NCI-H345 treated with DMSO at 0.1 percent for 48 hours (cell line): ENCODE measurements around the gene ADCY9.
"Not testable (repeated sequence)": the region's sequence is repeated elsewhere in the genome, so short reads cannot be mapped to it uniquely, and the experiment has no call there.

Experiments
- DNase-seq: peaks from one replicate; lab custom pipeline; 2025; ENCODE audit not compliant: unreplicated experiment; lab: John Stamatoyannopoulos, UW

Gene ADCY9

DNA sequence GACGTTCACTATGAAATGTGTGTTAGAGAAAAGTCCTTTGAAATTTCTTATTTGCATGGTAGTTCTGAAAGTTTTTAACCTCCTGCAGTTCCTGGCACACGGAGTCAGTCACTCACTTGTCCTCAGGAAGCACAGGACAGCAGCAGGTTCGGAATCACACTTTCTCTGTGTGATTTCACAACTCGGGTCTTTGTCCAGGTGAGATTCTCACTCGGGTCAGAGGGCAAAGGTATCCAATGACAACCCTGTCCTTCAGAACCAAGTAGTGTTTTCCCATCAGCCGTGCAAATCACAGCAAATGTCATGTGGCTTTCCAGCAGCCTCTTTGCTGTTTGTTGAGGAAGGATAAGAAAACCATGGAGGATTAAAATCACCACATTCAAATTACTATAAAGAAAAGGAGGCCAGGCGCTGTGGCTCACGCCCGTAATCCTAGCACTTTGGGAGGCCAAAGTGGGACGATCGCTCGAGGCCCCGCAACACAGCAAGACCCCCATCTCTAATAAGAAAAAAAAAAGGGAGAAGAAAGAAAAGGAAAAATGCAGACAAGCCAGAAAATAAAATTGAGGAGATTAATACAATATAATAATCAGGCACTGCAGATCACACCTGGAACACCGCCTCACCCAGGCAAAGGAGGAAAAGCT is 22.0 kb downstream of the ADCY9 start:
- no peak for DNase-seq

DNA sequence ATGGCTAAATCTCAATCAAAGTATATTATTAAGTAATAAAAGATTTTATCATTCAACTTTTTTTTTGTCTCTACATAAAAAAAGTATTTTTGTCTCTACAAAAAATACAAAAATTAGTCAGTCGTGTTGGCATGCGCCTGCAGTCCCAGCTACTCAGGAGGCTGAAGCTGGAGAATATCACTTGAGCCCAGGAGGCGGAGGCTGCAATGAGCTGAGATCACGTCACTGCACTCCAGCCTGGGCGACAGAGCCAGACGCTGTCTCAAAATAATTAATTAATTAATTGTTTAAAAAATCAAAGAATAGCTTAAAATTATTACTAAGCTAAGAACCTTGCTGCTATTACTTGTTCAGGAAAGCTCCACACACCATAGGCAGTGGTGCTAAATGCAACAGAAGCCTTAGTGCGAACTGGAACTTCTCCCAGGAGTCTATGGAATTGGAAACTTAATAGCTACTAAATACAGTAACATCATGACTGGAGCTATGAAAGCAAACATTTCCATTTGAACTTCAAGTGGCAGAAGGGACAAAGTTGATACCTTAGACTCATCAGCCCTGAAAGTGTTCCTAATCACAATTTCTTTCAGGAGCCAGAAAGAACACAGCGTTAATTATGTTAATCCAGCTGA is 22.6 kb downstream of the ADCY9 start:
- DNase-seq: no peak

DNA sequence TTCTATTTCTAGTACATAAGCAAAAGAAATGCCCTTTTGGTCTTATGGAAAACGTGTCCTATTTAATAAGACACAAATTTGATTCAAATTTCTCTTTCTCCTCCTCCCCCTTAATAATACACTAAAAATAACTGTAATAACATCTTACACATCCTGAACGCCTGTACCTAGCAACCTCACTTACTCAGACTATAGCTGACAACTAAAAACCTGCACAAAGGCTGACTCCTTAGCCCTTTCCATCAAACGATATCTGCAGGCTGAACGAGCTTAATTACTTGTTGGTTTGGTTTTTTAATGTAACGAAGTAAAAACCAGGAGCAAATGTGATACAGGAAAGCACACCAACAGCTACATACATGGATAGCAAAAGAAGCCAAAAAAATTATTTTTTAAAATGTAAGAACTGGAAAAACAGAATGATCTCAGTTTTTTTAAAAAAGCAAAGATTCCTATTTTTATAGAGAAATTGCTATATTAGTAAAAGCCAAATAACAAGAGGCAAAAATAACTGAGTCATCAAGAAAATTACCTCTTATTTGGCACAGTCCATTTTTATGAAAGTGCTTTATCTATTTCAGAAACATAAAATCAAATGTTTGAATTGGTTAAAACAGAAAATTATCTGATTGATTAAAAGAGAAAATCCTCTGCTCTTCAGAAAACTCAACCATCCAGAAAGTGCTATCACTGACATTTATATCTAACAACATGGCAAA is 23.5 kb downstream of the ADCY9 start:
- no peak for DNase-seq

DNA sequence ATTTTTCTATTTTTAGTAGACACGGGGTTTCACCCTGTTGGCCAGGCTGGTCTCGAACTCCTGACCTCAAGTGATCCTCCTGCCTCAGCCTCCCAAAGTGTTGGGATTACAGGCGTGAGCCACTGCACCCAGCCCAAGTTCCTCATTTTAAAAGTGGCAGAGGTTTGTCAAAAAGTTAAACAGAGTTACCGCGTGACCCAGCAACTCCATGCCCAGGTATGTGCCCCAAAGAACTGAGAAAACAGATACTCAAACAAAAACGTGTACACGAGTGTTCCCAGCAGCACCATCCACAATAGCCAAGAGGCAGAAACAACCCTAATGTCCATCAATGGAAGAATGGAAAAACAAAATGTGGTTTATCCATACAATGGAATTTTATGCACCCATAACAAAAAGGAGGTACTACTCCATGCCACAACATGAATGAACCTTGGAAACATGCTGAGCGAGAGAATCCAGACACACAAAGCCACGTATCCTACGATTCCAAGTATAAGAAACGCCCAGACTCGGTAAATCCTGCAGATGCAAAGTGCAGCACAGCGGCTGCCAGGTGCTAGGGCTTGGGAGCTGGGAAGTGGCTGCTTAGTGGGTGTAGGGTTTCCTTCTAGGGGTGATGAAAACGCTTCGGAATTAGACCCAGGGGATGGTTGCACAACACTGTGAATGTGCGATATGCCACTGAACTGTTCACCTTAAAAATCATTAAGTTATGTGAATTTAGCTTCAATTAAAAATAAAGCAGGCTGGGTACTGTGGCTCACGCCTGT is 24.8 kb downstream of the ADCY9 start:
- DNase-seq: no peak

DNA sequence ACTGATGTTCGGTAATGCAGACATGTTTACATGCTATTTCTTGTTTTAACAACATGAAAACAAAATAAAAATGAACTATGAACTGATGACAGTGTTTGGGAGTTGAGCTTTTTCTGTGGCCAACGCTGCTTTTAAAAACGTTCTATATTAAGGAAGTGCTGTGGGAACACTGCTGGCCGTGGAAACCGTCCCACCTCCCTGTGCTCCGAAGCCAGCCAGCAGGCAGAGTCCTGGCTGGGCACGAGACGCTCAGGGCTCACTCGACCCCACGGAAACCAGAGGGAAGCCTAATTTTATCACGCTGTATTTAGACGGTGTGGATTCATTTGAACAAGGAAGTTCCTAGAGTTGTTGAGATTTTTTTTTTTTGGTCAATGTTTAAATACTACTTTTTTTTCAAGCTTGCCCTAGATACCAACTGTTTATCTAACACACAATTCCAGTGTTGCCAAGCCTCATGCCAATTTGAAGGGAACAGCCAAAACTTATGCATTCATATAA is 25.8 kb downstream of the ADCY9 start:
- no peak for DNase-seq

- no peak for DNase-seq
Observed at GRCh38 chr16:4089811-4090301, 26.4 kb downstream of the ADCY9 start.

- DNase-seq: no peak
Observed at GRCh38 chr16:4089251-4089810, 26.9 kb downstream of the ADCY9 start.

GRCh38 chr16:4087990-4088577 is 28.2 kb downstream of the ADCY9 start:
- no peak for DNase-seq

- DNase-seq: no peak
Observed at GRCh38 chr16:4087099-4087885, 28.9 kb downstream of the ADCY9 start.

- DNase-seq: no peak
Observed at GRCh38 chr16:4086153-4086552, 30.1 kb downstream of the ADCY9 start.

DNA sequence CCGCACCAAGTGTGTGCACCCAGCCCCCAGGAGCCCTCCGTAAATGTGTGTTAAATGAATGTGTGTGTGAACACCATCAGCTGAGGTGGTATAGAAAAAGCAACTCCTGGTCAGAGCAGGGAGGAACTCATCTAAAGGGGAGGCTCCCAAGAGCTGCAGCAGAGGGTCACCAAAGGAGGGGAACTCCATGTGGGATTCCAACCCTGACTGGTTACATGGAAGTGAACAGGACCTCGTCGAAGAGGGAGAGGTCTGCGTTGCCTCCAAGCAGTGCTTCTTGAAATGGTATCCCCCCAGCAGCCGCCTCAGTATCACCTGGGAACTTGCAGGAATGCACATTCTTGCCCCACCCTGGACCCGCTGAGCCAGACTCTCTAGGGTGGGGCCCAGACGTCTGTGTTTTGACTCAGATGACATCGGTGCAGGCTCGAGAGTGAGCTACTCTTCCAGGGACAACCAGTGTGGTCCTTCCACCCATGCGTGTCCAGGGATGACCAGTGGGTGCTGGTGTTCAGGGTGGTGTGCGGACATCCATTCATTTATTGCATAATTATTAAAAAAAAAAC is 30.8 kb downstream of the ADCY9 start:
- no peak for DNase-seq

GRCh38 chr16:4083347-4083870 is 32.8 kb downstream of the ADCY9 start:
- DNase-seq: no peak

- no peak for DNase-seq
Observed at GRCh38 chr16:4082474-4083044, 33.7 kb downstream of the ADCY9 start.

- no peak for DNase-seq
Observed at GRCh38 chr16:4081521-4082021, 34.7 kb downstream of the ADCY9 start.

- DNase-seq: no peak
Observed at GRCh38 chr16:4081047-4081446, 35.2 kb downstream of the ADCY9 start.

DNA sequence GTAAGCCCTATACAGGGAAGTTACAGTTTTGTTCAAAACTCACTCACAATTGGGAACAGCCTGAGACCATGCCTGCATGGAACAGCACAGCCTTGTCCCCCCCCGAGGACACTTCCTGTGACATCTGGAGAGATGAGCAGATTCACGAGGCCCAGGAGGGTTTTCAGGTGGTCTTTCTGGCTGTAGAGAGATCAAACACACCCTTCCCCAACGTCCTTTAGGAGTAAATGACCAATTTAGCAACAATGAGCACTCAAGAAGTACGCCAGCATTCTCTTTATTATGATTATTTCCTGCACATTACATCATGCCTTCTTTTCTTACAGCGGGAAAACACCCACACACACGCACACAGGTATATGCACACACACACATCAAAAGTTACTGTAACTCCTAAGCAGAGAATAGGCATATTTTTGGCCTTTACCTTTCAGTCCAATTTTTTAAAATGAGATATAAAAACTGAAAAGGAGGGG is 39.0 kb downstream of the ADCY9 start:
- no peak for DNase-seq

- DNase-seq: no peak
Observed at GRCh38 chr16:4075534-4075933, 40.7 kb downstream of the ADCY9 start.

DNA sequence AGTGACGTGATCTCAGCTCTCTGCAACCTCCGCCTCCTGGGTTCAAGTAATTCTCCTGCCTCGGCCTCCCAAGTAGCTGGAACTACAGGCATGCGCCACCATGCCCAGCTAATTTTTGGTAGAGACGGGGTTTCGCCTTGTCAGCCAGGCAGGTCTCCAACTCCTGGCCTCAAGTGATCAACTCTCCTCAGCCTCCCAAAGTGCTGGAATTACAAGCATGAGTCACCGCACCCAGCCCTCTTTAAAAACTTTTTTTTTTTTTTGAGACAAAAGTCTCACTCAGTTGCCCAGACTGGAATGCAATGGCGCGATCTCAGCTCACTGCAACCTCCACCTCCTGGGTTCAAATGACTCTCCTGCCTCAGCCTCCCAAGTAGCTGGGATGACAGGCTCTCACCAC is 43.1 kb downstream of the ADCY9 start:
- DNase-seq: not testable (repeated sequence)
